ENCODE measurements around the gene CFAP77. TPM values are rescaled to one million over a fixed set of nuclear protein-coding genes. Genes with fewer than 3 reads are reported as not detected.

CFAP77 gene
- polyA plus RNA-seq, 1 donor from 2014 or later, result not detected

DNA sequence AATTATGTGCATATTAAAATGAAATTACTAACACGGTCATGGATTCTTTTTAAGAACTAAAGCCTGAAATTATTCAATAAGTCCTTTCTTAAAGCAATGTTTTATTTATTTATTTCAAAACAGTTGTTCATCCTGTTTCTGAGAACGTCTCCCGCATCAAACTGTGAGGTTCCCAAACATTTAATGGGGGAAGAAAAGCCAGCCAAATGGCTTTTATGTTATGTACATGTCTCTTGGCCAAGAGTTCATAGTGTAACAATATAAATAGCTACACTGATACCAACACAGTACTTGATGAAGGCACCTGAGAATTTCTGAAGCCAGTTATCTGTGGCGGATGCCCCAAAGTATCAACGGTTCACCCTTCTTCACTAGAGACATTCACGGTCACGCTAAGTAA is 19.0 kb upstream of the CFAP77 start:
- Histone ChIP-seq H3K4me2 (ENCODE audit: low read length) (no peak overlapping the region), H3K9ac (ENCODE audit: low read length) (no peak overlapping the region), H3K27me3 (ENCODE audit: insufficient read depth, low read depth, low read length) (no peaks in the 10 kb centered on the region), H2AFZ (ENCODE audit: low read depth, low read length) (no peak overlapping the region), H3K27ac (ENCODE audit: low read length) (no peak overlapping the region), H3K9me3 (ENCODE audit: low read length) (no peaks in the 10 kb centered on the region), H3K79me2 (replicated peaks; ENCODE audit: insufficient read depth, low read length) (no peaks in the 10 kb centered on the region), H3K36me3 (ENCODE audit: insufficient read depth, low read length) (no peaks in the 10 kb centered on the region), H3F3A (ENCODE audit: insufficient read depth, low read length, poor library complexity, severe bottlenecking) (no peaks in the 10 kb centered on the region), H4K20me1 (ENCODE audit: insufficient read depth) (no peaks in the 10 kb centered on the region), H3K9me2 (ENCODE audit: insufficient read depth, low read length) (no peaks in the 10 kb centered on the region), H3K4me3 (ENCODE audit: low read length) (no peak overlapping the region)
- TF ChIP-seq TAF1 (IDR thresholded peaks at IDR 0.05; ENCODE audit: low read depth) (no peak), POLR2AphosphoS5 (IDR thresholded peaks at IDR 0.05) (no peak), SMC3 (conservative IDR thresholded peaks at IDR 0.05; ENCODE audit: poor library complexity) (no peak), MXI1 (conservative IDR thresholded peaks at IDR 0.05; ENCODE audit: poor library complexity, severe bottlenecking) (no peak), EZH2 (IDR thresholded peaks at IDR 0.05; ENCODE audit: borderline replicate concordance, insufficient read depth, low read length, poor library complexity, severe bottlenecking) (no peak), RAD21 (conservative IDR thresholded peaks at IDR 0.05) (no peak), EP300 (conservative IDR thresholded peaks at IDR 0.05; ENCODE audit: poor library complexity, severe bottlenecking) (no peak)
- TF ChIP-seq, protein P1, sequence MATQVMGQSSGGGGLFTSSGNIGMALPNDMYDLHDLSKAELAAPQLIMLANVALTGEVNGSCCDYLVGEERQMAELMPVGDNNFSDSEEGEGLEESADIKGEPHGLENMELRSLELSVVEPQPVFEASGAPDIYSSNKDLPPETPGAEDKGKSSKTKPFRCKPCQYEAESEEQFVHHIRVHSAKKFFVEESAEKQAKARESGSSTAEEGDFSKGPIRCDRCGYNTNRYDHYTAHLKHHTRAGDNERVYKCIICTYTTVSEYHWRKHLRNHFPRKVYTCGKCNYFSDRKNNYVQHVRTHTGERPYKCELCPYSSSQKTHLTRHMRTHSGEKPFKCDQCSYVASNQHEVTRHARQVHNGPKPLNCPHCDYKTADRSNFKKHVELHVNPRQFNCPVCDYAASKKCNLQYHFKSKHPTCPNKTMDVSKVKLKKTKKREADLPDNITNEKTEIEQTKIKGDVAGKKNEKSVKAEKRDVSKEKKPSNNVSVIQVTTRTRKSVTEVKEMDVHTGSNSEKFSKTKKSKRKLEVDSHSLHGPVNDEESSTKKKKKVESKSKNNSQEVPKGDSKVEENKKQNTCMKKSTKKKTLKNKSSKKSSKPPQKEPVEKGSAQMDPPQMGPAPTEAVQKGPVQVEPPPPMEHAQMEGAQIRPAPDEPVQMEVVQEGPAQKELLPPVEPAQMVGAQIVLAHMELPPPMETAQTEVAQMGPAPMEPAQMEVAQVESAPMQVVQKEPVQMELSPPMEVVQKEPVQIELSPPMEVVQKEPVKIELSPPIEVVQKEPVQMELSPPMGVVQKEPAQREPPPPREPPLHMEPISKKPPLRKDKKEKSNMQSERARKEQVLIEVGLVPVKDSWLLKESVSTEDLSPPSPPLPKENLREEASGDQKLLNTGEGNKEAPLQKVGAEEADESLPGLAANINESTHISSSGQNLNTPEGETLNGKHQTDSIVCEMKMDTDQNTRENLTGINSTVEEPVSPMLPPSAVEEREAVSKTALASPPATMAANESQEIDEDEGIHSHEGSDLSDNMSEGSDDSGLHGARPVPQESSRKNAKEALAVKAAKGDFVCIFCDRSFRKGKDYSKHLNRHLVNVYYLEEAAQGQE (IDR thresholded peaks at IDR 0.05; ENCODE audit: borderline replicate concordance), result no peak
- TF ChIP-seq, protein P2, sequence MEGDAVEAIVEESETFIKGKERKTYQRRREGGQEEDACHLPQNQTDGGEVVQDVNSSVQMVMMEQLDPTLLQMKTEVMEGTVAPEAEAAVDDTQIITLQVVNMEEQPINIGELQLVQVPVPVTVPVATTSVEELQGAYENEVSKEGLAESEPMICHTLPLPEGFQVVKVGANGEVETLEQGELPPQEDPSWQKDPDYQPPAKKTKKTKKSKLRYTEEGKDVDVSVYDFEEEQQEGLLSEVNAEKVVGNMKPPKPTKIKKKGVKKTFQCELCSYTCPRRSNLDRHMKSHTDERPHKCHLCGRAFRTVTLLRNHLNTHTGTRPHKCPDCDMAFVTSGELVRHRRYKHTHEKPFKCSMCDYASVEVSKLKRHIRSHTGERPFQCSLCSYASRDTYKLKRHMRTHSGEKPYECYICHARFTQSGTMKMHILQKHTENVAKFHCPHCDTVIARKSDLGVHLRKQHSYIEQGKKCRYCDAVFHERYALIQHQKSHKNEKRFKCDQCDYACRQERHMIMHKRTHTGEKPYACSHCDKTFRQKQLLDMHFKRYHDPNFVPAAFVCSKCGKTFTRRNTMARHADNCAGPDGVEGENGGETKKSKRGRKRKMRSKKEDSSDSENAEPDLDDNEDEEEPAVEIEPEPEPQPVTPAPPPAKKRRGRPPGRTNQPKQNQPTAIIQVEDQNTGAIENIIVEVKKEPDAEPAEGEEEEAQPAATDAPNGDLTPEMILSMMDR (IDR thresholded peaks at IDR 0.05; ENCODE audit: poor library complexity, severe bottlenecking), result no peak

DNA sequence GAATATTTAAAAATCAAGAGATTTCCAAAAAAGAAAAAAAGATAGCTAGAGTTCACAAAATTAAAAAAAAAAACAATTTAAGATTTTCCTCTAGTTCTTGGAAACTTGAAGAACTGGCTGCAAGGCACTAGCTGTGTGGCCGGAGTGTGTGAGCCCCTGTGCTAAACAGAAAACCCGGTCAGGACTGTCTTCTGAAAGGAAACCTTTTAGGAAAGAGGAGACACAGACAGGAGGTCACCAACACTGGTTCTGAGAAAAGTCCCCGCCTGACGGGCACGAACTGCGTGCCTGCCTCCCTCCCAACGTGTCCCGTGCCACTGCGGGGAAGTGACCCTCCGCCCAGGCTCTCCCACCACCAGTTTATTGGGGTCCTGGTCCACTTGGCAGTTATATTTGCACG is 18.6 kb upstream of the CFAP77 start:
- Histone ChIP-seq H2AFZ (ENCODE audit: low read depth, low read length) (no peak overlapping the region), H3K79me2 (replicated peaks; ENCODE audit: insufficient read depth, low read length) (no peaks in the 10 kb centered on the region), H3K27ac (ENCODE audit: low read length) (no peak overlapping the region), H3K36me3 (ENCODE audit: insufficient read depth, low read length) (no peaks in the 10 kb centered on the region), H3K9me2 (ENCODE audit: insufficient read depth, low read length) (no peaks in the 10 kb centered on the region), H3K9me3 (ENCODE audit: low read length) (no peaks in the 10 kb centered on the region), H3F3A (ENCODE audit: insufficient read depth, low read length, poor library complexity, severe bottlenecking) (no peaks in the 10 kb centered on the region), H3K4me2 (ENCODE audit: low read length) (no peak overlapping the region), H3K4me3 (ENCODE audit: low read length) (no peak overlapping the region), H3K27me3 (ENCODE audit: insufficient read depth, low read depth, low read length) (no peaks in the 10 kb centered on the region), H3K9ac (ENCODE audit: low read length) (no peak overlapping the region), H4K20me1 (ENCODE audit: insufficient read depth) (no peaks in the 10 kb centered on the region)
- TF ChIP-seq MXI1 (conservative IDR thresholded peaks at IDR 0.05; ENCODE audit: poor library complexity, severe bottlenecking) (no peak), TAF1 (IDR thresholded peaks at IDR 0.05; ENCODE audit: low read depth) (no peak), EP300 (conservative IDR thresholded peaks at IDR 0.05; ENCODE audit: poor library complexity, severe bottlenecking) (no peak), RAD21 (conservative IDR thresholded peaks at IDR 0.05) (no peak), POLR2AphosphoS5 (IDR thresholded peaks at IDR 0.05) (no peak), SMC3 (conservative IDR thresholded peaks at IDR 0.05; ENCODE audit: poor library complexity) (no peak), EZH2 (IDR thresholded peaks at IDR 0.05; ENCODE audit: borderline replicate concordance, insufficient read depth, low read length, poor library complexity, severe bottlenecking) (no peak)
- TF ChIP-seq, protein P1 (IDR thresholded peaks at IDR 0.05; ENCODE audit: borderline replicate concordance), result no peak
- TF ChIP-seq, protein P2 (IDR thresholded peaks at IDR 0.05; ENCODE audit: poor library complexity, severe bottlenecking), result no peak
